Measurements from ENCODE around the gene ZNF865. TPM values are rescaled to one million over a fixed set of nuclear protein-coding genes. Genes with fewer than 3 reads are reported as not detected.
"Not testable (repeated sequence)": the region's sequence is repeated elsewhere in the genome, so short reads cannot be mapped to it uniquely, and the experiment has no call there.

ZNF865 gene
- total and polyA plus RNA-seq, 8 donors: 5.7 to 9.7 (median 7.8) TPM

GRCh38 chr19:55581823-55582223, 23.6 kb upstream of the ZNF865 start:
- 3 to 8% methylated on average over 6 of the region's 6 CpGs for WGBS, 2 donors
- DNase-seq (no peak), FAIRE-seq (no peak), ATAC-seq (peak; percentile 2 to 42 (median 20))
- Histone ChIP-seq H3K4me3 (peak overlapping the region in 2 of 4 donors; percentile 13 to 79), H3K36me3 (peaks cover 0 to 13% (median 0%) of the 10 kb centered on the region in 3 donors), H3K9me3 (no peaks in the 10 kb centered on the region), H3K4me1 (peaks cover 12 to 20% (median 16%) of the 10 kb centered on the region in 3 donors), H3K27ac (peak overlapping the region; percentile 76 to 84 (median 82)), H3K27me3 (no peaks in the 10 kb centered on the region)
- intact Hi-C loops (cut with DNase I): no loop called here
- no peak for TF ChIP-seq CTCF (IDR thresholded peaks at IDR 0.05)

DNA sequence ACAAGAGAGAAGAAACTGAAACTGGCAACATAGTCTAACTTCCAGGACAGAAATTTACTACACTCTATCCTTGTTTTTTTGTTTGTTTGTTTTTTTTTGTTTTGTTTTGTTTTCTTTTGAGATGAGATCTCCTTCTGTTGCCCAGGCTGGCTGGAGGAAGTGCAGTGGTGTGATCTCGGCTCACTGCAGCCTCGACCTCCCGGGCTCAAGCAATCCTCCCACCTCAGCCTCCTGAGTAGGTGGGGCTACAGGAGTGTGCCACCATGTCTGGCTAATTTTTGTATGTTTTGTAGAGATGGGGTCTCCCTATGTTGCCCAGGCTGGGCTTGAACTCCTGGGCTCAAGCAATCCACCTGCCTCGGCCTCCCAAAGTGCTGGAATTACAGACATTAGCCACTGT, 23.2 kb upstream of the ZNF865 start:
- WGBS, 2 donors: 62 to 63% methylated on average over 4 of the region's 4 CpGs
- ATAC-seq; intact Hi-C loops (cut with DNase I); H3K9me3 ChIP-seq; FAIRE-seq; H3K27me3 ChIP-seq; DNase-seq: not testable (repeated sequence)
- Histone ChIP-seq H3K4me3 (peak overlapping the region in 1 of 4 donors; percentile 13), H3K4me1 (peaks cover 13 to 21% (median 19%) of the 10 kb centered on the region in 3 donors), H3K36me3 (peaks cover 0 to 13% (median 0%) of the 10 kb centered on the region in 3 donors), H3K27ac (peak overlapping the region; percentile 14 to 84 (median 69))

DNA sequence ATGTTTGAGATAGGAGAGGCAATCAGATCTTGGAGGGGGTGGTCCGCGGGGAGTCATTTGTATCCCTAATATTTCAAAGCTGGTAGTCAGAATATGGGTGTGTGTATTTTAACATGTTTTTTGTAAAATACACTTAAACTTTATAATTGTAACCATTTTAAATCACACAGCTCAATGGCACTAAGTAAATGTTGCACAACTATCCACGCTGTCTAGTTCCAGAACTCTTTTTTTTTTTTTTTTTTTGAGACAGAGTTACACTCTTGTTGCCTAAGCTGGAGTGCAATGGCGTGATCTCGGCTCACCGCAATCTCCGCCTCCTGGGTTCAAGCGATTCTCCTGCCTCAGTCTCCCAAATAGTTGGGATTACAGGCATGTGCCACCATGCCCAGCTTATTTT, 21.6 kb upstream of the ZNF865 start:
- H3K9me3 ChIP-seq; H3K27me3 ChIP-seq; H3K36me3 ChIP-seq; H3K4me3 ChIP-seq; DNase-seq; FAIRE-seq; intact Hi-C loops (cut with DNase I); H3K27ac ChIP-seq; ATAC-seq: not testable (repeated sequence)
- peaks cover 13 to 21% (median 19%) of the 10 kb centered on the region in 3 donors for H3K4me1 ChIP-seq
- 68 to 84% methylated on average over 8 of the region's 8 CpGs for WGBS, 2 donors

DNA sequence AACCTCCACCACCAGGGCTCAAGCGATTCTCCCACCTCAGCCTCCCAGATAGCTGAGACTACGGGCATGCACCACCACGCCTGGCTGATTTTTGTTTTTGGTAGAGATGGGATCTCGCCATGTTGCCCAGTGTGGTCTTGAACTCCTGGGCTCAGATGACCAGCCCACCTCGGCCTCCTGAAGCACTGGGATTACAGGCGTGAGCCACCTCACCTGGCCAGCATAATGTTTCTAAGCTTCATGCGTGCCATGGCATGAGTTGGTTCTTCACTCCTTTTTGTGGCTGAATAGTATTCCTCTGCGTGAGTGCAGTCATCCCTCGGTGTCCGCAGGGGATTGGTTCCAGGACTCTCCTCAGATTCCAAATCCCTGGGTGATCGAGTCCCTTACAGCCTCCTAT, 20.6 kb upstream of the ZNF865 start:
- no peak for FAIRE-seq
- Histone ChIP-seq H3K9me3 (no peaks in the 10 kb centered on the region), H3K27ac (no peak overlapping the region), H3K4me1 (peaks cover 13 to 21% (median 19%) of the 10 kb centered on the region in 3 donors), H3K4me3 (no peak overlapping the region), H3K27me3 (no peaks in the 10 kb centered on the region), H3K36me3 (no peaks in the 10 kb centered on the region)
- TF ChIP-seq CTCF (IDR thresholded peaks at IDR 0.05): no peak
- DNase-seq: no peak
- intact Hi-C loops (cut with DNase I): no loop called here
- ATAC-seq: no peak
- WGBS, 2 donors: 86 to 93% methylated on average over 11 of the region's 11 CpGs

DNA sequence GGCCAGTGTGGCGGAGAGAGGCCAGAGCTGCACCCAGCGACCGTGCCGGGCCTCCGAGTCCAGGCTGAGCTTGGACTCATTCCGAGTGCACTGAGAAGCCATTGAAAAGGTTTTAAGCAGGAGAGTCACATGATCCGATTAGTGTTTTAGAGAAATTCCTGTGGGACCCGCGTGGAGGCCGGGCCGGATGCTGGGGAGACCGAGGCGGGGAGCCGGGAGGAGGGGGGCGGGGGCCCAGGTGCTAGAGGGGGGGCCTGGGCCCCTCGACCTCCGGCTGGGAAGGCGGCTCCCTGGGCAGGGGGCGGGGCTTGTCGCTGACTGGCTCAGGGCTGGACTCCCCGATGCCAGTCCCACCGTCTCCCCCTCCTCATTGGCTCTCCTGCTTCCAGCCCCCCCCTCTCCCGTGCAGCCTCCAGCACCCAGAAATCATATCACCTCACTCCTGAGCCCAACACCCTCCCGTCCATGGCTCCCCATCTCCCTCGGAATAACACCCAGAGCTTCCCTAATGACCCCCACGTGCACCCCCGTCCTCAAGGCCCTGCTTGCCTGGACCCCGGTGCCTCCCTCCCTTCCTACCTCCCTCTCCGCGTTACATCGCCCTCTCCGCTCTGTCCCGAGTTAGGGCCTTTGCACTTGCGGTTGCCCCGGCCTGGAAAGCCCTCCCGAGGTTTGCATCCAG, 19.6 kb upstream of the ZNF865 start:
- no peaks in the 10 kb centered on the region for H3K36me3 ChIP-seq
- H3K4me1 ChIP-seq: peaks cover 13 to 21% (median 19%) of the 10 kb centered on the region in 3 donors
- DNase-seq (peak; percentile 70 to 90 (median 80)), FAIRE-seq (no peak), ATAC-seq (peak; percentile 43 to 71 (median 66))
- intact Hi-C loops (cut with DNase I): no loop called here
- peak overlapping the region in 2 of 4 donors; percentile 20 to 33 for H3K4me3 ChIP-seq
- 6 to 9% methylated on average over 32 to 36 of the region's 36 CpGs for WGBS, 2 donors
- TF ChIP-seq CTCF (IDR thresholded peaks at IDR 0.05): no peak
- no peaks in the 10 kb centered on the region for H3K27me3 ChIP-seq
- peak overlapping the region; percentile 35 to 57 (median 52) for H3K27ac ChIP-seq
- no peaks in the 10 kb centered on the region for H3K9me3 ChIP-seq

All from pancreas (tissue), 10 donors.